ENCODE results near the gene LHPP. TPM values are rescaled to one million over a fixed set of nuclear protein-coding genes. Genes with fewer than 3 reads are reported as not detected.

LHPP gene
- total and polyA plus RNA-seq, 2 experiments from 2014 or later, result 19.0 to 22.9 TPM

- no peaks in the 10 kb centered on the region for H3K9me2 ChIP-seq (ENCODE audit: insufficient read depth)
- 69% methylated on average over 12 of the region's 12 CpGs for WGBS, 2 experiments (ENCODE audit: low coverage in 1 of 2, low lambda C conversion rate in 2 of 2, missing lambda C conversion rate in 2 of 2)
- no peak overlapping the region for H3K4me3 ChIP-seq
- H3K9me3 ChIP-seq (ENCODE audit: low read depth), result no peaks in the 10 kb centered on the region
- no peak for TF ChIP-seq EZH2phosphoT487 (IDR thresholded peaks at IDR 0.05; ENCODE audit: insufficient read depth, low read depth)
- no peak for TF ChIP-seq EZH2 (IDR thresholded peaks at IDR 0.05; ENCODE audit: insufficient read depth, poor library complexity, severe bottlenecking)
- H3F3A ChIP-seq (ENCODE audit: insufficient read depth), result no peaks in the 10 kb centered on the region
- in situ Hi-C loops (cut with MboI), result no loop called here
- no peaks in the 10 kb centered on the region for H3K79me2 ChIP-seq (ENCODE audit: insufficient read depth)
- H3K27me3 ChIP-seq (replicated peaks; ENCODE audit: insufficient read depth), result no peaks in the 10 kb centered on the region
- DNase-seq, result no peak
- no peak overlapping the region for H3K9ac ChIP-seq
- H4K20me1 ChIP-seq (ENCODE audit: insufficient read depth), result no peaks in the 10 kb centered on the region
- no peak overlapping the region for H3K27ac ChIP-seq
- H2AFZ ChIP-seq, result no peak overlapping the region
- H3K4me1 ChIP-seq (ENCODE audit: insufficient read depth), result no peaks in the 10 kb centered on the region
- no peaks in the 10 kb centered on the region for H3K36me3 ChIP-seq (ENCODE audit: low read depth)
- no peak overlapping the region for H3K4me2 ChIP-seq (ENCODE audit: unreplicated experiment)
Observed at GRCh38 chr10:124627866-124628675, 166.4 kb downstream of the LHPP start.

- Histone ChIP-seq H3K4me1 (ENCODE audit: insufficient read depth) (no peaks in the 10 kb centered on the region), H3K4me3 (no peak overlapping the region), H3K9me3 (ENCODE audit: low read depth) (no peaks in the 10 kb centered on the region), H3K27ac (no peak overlapping the region), H3K36me3 (ENCODE audit: low read depth) (no peaks in the 10 kb centered on the region), H3K4me2 (ENCODE audit: unreplicated experiment) (no peak overlapping the region), H3K9ac (no peak overlapping the region), H3K79me2 (ENCODE audit: insufficient read depth) (no peaks in the 10 kb centered on the region), H4K20me1 (ENCODE audit: insufficient read depth) (no peaks in the 10 kb centered on the region), H3F3A (ENCODE audit: insufficient read depth) (no peaks in the 10 kb centered on the region), H3K27me3 (replicated peaks; ENCODE audit: insufficient read depth) (no peaks in the 10 kb centered on the region), H2AFZ (no peak overlapping the region), H3K9me2 (ENCODE audit: insufficient read depth) (no peaks in the 10 kb centered on the region)
- TF ChIP-seq EZH2phosphoT487 (IDR thresholded peaks at IDR 0.05; ENCODE audit: insufficient read depth, low read depth) (no peak), EZH2 (IDR thresholded peaks at IDR 0.05; ENCODE audit: insufficient read depth, poor library complexity, severe bottlenecking) (no peak)
- no peak for DNase-seq
- 89 to 97% methylated on average over 9 of the region's 9 CpGs for WGBS, 2 experiments (ENCODE audit: low coverage in 1 of 2, low lambda C conversion rate in 2 of 2, missing lambda C conversion rate in 2 of 2)
- in situ Hi-C loops (cut with MboI), result no loop called here
Observed at GRCh38 chr10:124628676-124629021, 167.0 kb downstream of the LHPP start.

GRCh38 chr10:124629415-124629814, 167.8 kb downstream of the LHPP start:
- no peaks in the 10 kb centered on the region for H3K9me3 ChIP-seq (ENCODE audit: low read depth)
- WGBS, 2 experiments (ENCODE audit: low coverage in 1 of 2, low lambda C conversion rate in 2 of 2, missing lambda C conversion rate in 2 of 2), result 53 to 60% methylated on average over 6 of the region's 6 CpGs
- no peak overlapping the region for H3K9ac ChIP-seq
- no peak overlapping the region for H3K27ac ChIP-seq
- no peak overlapping the region for H3K4me3 ChIP-seq
- no peaks in the 10 kb centered on the region for H3K4me1 ChIP-seq (ENCODE audit: insufficient read depth)
- no peaks in the 10 kb centered on the region for H3K27me3 ChIP-seq (replicated peaks; ENCODE audit: insufficient read depth)
- no peak for TF ChIP-seq EZH2phosphoT487 (IDR thresholded peaks at IDR 0.05; ENCODE audit: insufficient read depth, low read depth)
- TF ChIP-seq EZH2 (IDR thresholded peaks at IDR 0.05; ENCODE audit: insufficient read depth, poor library complexity, severe bottlenecking), result no peak
- H3K36me3 ChIP-seq (ENCODE audit: low read depth), result no peaks in the 10 kb centered on the region
- H2AFZ ChIP-seq, result no peak overlapping the region
- no peak for DNase-seq
- in situ Hi-C loops (cut with MboI), result no loop called here
- H3K9me2 ChIP-seq (ENCODE audit: insufficient read depth), result no peaks in the 10 kb centered on the region
- no peaks in the 10 kb centered on the region for H3F3A ChIP-seq (ENCODE audit: insufficient read depth)
- H3K4me2 ChIP-seq (ENCODE audit: unreplicated experiment), result no peak overlapping the region
- no peaks in the 10 kb centered on the region for H3K79me2 ChIP-seq (ENCODE audit: insufficient read depth)
- H4K20me1 ChIP-seq (ENCODE audit: insufficient read depth), result no peaks in the 10 kb centered on the region

DNA sequence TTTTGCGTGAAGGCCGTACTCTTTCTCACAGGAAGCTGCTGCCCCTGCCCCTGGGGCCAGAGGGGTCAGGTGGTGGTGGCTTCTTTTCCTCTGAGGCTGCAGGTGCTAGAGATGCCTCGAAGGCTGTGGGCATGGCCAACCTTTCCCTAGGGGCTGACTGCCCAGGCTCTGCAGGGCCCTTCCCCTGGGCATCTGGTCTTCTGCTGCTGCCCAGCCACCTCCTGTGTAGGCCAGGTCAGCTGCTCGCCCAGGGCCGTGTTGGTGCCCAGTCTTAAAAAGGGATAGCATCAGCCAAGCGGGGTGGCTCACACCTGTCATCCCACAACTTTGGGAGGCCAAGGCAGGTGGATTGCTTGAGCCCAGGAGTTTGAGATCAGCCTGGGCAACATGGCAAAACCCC, 168.2 kb downstream of the LHPP start:
- in situ Hi-C loops (cut with MboI), result no loop called here
- H3K79me2 ChIP-seq (ENCODE audit: insufficient read depth), result no peaks in the 10 kb centered on the region
- no peak overlapping the region for H3K9ac ChIP-seq
- H3K4me2 ChIP-seq (ENCODE audit: unreplicated experiment), result no peak overlapping the region
- H3F3A ChIP-seq (ENCODE audit: insufficient read depth), result no peaks in the 10 kb centered on the region
- H3K4me1 ChIP-seq (ENCODE audit: insufficient read depth), result no peaks in the 10 kb centered on the region
- no peak overlapping the region for H3K4me3 ChIP-seq
- H3K27ac ChIP-seq, result no peak overlapping the region
- DNase-seq, result no peak
- H2AFZ ChIP-seq, result no peak overlapping the region
- H3K36me3 ChIP-seq (ENCODE audit: low read depth), result no peaks in the 10 kb centered on the region
- H3K9me3 ChIP-seq (ENCODE audit: low read depth), result no peaks in the 10 kb centered on the region
- TF ChIP-seq EZH2 (IDR thresholded peaks at IDR 0.05; ENCODE audit: insufficient read depth, poor library complexity, severe bottlenecking), result no peak
- no peak for TF ChIP-seq EZH2phosphoT487 (IDR thresholded peaks at IDR 0.05; ENCODE audit: insufficient read depth, low read depth)
- whole genome bisulfite sequencing, 2 experiments (ENCODE audit: low coverage in 1 of 2, low lambda C conversion rate in 2 of 2, missing lambda C conversion rate in 2 of 2), result 69 to 83% methylated on average over 6 of the region's 6 CpGs
- H3K9me2 ChIP-seq (ENCODE audit: insufficient read depth), result no peaks in the 10 kb centered on the region
- H3K27me3 ChIP-seq (replicated peaks; ENCODE audit: insufficient read depth), result no peaks in the 10 kb centered on the region
- H4K20me1 ChIP-seq (ENCODE audit: insufficient read depth), result no peaks in the 10 kb centered on the region

All from GM23248 (cell line).